Measurements from ENCODE around the gene RBM20. TPM values are rescaled to one million over a fixed set of nuclear protein-coding genes. Genes with fewer than 3 reads are reported as not detected.

The RBM20 gene
- polyA plus RNA-seq, 1 donor: 13.5 TPM

DNA sequence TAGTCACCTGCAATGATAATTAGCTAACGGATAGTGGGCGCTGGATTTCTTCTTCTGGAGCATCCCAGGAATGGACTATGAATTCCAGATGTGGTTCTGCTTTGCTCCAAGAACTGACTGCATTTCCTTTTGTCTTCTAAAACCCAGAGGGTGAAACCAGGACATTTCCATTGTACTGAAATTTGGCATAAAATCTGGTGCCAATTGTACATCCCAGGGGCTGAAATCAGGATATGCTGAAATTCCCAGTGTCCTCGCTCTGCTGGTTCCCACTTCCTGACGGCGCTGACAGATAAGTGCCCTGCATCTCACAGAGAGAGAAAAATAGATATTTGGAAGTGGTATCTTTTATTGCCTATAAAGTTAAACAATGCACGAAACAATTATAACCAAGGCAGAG lies 31.9 kb downstream of the RBM20 start:
- DNase-seq (ENCODE audit: low read depth): no peak

DNA sequence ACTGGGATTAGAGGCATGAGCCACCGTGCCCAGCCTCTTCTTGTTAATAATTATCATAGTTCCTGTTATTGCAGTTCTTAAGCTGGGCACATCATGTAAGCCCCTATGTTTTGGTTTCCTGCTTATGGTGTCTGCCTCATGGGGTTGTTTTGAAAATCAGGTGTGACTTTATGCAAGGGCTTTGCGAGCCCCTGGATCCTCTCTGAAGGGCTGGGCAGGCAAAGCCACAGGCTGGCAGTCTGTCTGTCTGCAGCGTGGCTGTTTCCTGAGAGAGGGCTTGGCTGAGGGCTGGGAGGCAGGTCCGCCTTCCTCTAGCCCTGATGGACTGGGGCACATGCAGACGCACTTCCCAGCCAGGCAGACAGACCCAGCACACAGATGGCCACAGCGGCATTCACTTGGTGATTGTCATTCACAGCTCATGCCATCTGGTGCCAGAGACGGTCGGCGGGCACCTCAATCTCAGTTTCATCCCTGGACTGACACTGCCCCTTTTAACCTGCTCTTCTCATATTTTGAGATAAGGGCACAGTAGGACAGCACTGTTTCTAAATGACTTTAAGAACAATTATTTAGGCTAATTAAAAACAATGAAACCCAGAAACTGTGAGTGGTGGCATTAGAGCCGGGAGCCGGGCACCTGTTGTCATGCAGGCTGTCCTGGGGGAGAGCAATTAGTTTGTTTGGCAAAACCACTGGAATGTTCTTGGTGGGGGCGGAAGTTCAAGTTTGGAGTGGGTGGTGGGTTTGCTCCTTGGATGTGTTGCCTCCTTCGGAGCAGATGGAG lies 35.5 kb downstream of the RBM20 start:
- no peak for DNase-seq (ENCODE audit: low read depth)

DNA sequence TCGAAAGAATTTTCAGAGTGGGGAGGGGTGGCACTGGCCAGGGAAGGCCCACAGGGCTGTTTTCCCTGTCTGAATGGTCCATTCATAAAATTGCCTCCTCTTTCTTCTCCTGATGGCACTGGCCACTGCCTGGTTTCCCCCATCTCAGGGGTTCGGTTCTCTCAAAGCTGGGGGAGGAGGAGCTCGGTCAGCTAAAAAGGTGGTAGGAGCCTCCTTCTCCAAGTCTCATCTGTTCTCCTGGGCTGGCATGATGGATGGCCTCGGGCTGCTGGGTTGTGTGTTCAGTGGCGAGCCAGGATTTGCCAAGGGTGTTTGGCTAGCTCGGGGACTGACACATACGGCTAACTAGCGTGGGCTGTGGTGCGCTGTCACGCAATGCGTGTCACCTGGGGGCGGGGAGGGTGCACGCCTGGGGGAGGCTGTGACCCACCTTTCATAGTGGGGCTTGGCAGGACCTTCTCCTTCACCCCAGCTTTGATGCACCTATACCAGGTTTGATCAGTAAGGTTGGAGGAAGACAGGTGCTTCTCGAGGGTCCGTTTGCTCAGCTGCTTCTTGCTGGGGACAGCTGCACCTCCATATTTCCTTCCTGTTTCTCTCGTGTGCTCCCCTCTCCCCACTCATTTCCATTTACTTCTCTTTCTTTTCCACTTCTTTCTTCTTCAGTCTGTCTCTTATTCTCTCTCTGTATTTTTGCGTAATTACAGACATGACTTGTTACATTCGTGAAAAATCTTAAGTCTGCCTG lies 36.3 kb downstream of the RBM20 start:
- no peak for DNase-seq (ENCODE audit: low read depth)

DNA sequence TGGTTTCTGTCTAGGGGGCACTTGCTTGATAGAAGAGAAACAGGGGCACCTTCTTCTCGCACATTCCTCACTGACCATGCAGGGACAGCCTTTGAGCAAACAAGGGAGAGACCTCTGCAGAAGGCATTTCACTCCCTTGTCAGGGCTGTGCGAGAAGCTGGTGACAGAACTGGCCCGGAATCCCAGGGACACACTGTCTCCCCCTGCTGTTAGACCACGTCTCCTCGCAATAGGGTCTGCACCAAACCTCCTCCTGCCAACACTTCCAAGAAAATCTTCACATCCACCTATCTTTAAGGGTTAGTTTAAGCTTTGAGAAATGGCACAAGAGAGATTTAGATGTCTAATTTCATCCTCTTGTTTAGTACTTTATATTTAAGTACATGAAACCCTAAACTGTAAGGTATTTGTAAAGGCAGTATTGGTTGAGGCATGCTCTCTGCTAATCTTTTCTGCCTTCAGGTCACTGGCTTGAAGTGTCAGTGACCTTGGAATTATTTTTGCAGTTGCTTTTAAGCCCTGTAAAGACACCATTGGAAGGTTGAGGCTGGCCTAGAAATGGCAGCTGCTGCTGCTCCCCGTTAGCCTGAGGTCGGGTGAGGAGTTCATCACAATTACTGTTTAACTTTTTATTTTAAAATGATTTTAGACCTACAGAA lies 37.0 kb downstream of the RBM20 start:
- no peak for DNase-seq (ENCODE audit: low read depth)

DNA sequence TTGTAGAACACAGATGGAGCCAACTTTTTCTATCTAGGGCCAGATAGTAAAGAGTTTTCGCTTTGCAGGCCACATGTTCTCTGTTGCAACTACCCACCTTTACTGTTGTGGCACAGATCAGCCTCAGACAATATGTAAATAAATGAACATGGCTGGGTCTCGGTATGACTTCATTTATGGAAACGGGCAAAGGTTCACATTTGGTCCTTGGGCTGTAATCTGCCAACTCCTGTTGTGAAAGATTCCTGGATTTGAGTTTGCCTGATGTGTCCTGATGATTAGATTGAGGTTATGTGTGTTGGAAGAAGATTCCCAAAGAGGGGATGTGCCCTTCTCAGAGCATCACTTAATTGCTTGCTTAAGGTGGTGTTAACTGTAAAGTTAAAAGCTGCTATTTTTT lies 38.2 kb downstream of the RBM20 start:
- DNase-seq (ENCODE audit: low read depth): no peak

DNA sequence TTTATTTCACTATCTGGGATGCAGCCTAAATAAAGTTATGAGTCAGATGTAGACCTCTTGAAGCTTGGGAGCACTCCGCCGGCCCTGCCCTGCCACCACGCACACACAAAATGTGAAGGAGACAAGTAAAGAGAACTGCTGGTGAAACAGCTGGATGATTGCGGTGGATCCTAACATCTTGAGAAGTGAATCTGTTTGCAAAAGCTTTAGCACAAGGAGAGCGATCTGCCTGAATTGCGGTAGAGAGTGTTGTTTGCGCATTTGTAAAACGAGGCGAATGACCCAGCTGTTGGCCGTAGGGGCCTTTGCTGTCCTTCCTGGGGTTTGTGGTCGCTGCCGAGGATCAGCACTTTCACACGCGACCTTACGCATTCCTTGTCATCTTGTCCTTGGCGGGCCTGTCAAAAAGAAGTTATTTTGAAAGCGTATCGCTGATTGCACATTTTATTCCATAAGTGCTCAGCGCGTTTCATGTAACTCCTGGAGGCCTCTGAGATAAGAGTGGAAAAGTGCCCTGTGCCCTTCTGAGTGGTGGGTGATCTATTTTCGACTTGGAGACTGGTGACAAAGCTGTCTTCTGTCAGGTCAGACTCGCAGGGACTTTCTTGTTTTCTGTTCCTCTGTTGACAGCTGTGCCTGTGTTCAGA lies 40.8 kb downstream of the RBM20 start:
- no peak for DNase-seq (ENCODE audit: low read depth)

DNA sequence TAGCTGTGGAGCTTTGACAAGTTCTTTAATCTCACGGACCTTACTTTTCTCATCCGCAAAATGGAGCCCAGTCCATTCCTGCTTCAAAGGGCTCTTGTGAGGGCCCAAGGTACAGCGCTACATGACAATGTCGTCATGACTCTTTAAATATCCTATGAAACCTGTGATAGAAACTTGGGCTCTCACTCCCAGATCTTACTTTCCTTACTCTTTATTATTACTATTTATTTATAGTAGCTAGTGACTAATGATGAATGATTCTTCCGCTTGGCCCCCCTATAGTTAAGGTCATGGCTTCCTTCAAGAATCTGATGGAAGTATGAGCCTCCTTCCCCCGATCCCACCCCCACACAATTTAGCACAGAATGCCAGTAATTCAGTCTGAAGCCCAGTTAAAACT lies 41.9 kb downstream of the RBM20 start:
- no peak for DNase-seq (ENCODE audit: low read depth)

DNA sequence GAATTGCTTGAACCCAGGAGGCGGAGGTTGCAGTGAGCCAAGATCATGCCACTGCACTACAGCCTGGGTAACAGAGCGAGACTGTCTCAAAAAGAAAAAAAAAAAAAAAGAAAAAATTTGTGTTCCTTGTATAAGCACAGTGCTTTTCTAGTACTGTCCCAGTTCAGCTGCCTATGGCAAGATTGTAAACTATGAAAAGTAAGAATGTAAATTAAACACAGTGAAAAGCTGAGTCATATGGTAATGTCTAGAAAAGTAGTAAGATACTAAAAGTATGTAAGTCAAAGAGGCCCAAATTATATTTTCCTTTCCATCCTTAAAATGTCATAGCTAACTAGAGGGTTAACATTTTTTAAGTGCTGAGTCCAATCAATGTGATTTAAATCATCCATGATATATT lies 42.8 kb downstream of the RBM20 start:
- no peak for DNase-seq (ENCODE audit: low read depth)

DNA sequence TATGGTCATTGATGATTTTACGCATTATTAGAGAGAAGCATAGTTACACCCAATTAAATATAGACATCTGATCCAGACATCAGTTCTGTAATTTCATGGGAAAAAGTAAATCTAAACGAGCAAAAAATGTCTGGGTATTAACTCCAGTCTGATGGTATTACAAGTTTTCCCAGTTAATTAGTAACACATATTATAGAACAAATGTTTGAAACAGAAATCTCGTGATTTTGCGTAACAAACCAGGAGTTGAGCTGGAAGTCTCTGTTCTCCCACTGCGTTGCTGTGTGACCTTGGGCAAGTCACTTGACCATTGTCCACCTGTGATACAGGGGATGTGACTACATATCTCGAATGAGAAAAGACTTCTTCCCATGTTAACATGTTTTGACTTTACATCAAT lies 43.3 kb downstream of the RBM20 start:
- no peak for DNase-seq (ENCODE audit: low read depth)

DNA sequence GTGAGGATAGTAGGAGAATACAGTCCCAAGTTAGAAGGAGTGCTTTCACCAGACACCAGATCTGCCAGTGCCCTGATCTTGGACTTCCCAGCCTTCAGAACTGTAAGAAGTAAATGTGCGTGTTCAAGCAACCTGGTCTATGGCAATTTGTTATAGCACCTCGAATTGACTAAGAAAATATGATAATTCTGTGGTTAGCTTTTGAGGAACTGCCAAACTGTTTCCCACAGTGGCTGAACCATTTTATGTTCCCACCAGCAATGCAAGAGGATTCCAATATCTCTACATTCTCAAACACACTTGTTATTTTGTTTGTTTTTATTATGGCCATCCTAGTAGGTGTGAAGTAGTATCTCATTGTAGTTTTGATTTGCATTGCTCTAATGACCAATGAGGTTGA lies 47.0 kb downstream of the RBM20 start:
- DNase-seq (ENCODE audit: low read depth): no peak

DNA sequence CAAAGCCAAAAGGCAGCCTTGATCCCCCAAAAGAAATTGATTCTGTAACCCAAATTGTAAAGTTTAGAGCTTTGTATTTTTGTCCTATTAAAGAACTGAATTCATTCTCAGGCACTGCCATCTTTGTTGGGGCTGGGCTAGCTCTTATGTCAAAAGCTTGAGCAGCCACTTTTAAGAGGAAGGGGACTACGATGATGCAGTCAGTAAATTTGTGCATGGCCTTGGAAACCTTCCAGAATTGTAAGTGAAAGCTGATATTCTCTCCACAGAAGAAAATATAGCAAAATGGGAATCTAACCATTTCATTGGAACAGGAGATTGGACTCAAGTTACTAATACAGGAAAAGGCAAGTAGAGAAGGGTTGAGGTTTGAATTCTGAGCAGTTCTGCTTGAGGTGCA lies 50.1 kb downstream of the RBM20 start:
- no peak for DNase-seq (ENCODE audit: low read depth)

DNA sequence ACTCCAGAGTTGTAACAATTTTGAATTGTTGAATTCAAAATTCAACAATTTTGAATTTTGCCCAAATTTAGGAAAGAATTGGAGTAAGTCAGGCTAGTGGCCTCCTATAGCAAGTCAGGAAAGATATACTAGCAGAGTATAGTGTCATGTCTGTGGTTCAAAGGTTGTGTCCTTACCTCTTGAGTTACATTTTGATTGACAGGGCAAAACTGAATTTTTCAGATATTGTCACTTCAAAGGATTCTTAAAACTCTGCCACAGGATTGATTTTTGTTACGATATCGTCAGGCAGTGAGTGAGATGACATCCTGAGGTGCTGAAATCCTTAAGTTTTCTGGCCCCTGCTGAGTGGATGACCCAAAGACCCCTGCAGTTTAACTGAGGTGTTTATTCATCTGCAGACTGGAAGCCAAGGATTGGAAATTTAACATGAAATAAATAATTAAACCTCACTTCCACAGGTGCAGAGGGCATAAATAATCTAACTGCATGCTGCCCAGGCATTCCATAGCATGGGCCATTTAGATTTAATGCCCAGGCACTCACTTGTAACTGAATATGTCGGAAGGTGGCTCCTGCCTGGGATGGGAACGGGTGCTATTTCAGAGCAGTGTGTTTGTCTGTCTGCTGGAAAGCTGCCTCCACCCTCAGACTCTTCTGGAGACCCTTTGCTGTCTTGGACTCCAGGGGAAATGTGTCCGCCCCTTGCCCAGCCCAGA lies 50.8 kb downstream of the RBM20 start:
- DNase-seq (ENCODE audit: low read depth): no peak

DNA sequence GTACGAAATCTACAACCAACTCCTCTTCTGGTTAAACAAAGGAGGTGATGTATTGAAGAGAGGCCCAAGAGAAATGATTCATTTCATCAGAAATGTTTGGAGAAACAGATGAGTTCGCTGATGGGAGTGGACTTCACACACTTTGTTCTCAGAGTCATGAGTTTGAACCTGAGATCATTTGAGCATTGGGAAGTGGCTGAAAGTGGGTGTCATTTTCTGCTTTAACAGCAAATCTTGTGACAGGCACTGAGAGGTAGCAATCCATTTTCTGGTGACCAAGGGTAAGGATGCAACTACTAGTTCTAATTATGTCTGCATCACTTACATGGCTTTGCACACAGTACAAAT lies 51.4 kb downstream of the RBM20 start:
- no peak for DNase-seq (ENCODE audit: low read depth)

DNA sequence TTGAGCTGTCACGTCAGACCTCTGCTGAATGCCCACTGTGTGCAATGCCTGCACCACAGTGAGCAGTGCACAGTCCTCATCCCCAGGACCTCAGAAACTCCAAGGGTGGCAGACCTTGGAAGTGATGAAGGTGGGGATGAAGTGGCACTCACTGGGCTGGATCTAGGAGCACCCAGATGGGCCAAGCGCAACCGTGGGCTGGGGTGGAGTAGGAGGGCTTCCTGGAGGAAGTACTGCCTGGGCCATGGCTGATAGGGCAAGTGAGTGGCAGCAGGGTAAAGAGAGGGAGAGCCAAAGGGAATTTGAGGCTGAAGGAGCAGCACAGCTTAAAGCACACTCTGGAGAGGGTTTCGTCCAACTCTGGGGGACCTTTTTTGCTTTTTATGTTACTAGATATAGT lies 52.3 kb downstream of the RBM20 start:
- DNase-seq (ENCODE audit: low read depth): no peak

DNA sequence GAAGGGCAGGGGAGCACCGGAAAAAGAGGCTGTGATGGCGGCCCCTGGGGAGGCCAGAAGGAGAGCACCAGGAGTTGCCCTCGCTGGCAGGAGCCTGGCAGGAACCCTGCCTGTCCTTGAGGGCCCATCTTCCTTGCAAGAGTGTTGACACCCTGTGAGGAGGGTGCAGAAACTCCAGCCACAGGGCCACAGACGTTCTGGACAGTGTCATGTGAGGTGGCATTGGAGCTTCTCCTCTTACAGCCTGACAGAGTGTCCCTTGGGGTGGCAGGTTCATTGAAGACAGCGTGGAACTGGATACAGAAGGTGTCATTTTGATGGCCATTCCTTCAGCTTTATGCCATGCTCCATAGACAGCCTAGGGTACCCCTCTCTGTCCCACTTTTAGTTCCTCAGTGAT lies 54.2 kb downstream of the RBM20 start:
- no peak for DNase-seq (ENCODE audit: low read depth)

DNA sequence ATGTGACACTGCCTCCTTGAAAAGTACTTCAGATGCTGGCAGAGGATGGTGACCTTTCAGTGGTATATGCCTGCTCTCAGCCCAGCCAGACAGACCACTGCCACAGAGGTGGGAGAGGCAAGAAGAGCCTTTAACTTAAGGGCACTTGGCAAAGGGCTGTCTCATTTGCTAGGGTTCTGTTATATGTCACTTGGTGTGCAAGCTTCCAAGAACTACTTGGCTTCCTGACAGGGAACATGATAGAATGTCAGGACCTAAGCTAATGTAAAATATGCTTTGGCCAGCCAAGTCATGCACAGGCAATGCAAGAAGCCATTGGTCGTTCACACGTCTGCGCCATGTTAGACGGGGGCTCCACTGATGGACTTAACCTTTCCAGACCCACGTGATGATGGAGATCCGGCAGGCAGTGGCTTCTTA lies 54.7 kb downstream of the RBM20 start:
- DNase-seq (ENCODE audit: low read depth): no peak

DNA sequence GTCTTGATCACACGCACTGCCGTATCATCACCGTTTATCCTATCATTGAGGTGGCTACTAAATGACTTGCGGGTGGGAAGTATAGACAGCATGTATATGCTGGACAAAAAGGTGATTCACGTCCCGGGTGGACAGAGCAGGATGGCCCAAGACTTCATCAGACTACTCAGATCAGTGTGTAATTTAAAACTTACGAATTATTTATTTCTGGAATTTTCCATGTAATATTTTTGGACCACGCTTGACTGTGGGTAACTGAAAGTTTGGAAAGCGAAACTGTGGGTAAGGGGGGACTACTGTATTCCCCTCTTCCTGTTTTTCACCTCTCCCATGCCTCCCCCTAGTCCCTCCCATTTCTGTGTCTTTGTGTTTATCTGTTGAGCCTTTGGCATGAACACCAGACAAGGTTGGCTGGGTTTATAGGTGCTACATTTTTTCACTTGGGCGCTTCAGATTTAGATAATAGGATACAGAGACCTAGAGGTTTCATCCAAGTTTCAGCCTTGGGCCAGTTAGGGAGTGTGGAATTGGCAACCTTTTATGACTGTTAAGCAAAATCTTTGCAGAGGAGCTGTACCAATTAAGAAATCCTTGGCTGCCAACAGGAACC lies 55.8 kb downstream of the RBM20 start:
- DNase-seq (ENCODE audit: low read depth): no peak

DNA sequence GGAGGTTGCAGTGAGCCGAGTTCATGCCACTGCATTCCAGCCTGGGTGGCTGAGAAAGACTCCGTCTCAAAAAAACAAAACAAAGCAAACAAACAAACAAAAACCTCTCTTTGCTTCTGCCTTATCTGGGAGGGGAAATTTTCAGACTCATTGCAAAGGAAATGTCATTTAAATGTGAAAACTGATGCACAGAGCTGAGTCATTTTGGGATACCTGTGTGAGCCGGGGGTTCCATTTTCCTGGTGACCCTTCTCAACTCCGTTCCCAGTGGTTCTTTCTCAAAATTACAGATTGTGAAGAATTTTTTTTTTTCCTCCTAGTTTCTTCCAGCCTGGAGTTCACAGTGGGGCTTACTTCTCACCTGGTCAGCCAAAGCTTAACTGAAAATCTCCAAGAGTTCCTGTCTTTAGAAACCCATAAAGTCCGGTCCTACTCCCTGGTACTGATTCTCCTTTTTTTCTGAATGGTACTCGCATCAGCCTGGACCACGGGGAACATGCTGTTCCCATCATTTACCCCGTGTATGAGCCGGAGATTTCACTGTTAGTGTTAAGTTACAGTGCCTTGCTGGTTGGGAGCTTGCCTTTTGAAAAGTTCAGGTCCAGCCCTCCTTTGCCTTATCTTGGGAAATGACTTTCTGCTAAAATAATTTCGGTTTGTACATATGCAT lies 56.9 kb downstream of the RBM20 start:
- no peak for DNase-seq (ENCODE audit: low read depth)

DNA sequence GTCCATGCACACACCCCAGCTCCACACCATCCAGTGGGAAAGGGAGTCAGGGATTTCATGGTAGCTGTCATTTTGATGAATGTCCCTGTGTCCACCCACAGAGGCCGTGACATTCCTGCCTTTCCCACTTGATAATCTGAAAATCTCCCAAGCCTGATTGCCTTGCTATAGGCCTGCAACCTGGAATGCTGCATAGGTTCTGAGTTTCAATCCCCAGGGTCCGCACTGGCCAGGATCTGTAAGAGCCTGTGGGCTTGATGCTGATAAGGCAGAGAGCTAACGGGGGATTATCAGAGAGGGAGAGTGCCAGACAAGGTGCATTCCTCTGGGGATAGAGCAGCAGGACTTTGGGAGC lies 57.5 kb downstream of the RBM20 start:
- DNase-seq (ENCODE audit: low read depth): no peak

DNA sequence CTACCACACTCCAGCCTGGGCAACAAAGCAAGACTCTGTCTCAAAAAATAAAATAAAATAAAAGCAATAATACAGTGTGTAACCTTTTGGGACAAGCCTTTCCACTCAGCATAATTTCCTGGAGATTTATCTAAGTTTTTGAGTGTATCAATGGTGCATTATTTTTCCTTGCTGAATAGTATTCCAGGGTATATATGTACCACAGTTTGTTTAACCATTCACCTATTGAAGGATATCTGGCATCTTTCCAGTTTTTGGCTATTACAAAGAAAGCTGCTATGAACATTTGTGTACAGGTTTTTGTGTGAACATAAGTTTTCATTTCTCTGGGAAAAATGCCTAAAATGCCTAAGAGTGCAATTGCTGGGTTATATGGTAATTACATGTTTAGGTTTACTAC lies 59.9 kb downstream of the RBM20 start:
- no peak for DNase-seq (ENCODE audit: low read depth)

DNA sequence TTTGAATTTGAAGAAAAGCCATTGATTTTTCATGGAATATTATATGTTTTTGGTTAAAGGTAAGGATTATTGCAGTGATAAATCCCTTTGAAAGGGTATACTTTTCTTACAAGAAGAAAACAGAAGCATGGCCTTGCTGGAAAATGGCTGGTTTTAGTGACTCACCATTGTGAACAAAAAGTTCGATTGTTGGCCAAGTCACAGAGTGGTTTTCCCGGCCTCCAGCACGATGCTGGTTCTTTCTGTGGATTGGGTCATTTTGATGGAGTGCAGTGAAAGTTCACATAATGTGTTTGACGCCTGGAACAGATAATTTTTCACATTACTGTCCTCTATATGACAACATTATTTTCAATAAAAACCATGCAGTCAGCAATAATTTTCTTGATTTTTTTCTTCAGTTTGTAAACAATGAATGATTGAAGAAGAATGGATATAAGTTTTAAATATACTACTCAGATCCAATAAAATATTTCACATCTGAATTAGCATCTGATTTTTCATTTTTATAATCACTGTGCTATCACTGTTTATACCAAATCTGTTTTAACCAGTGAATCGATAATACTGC lies 60.9 kb downstream of the RBM20 start:
- DNase-seq (ENCODE audit: low read depth): no peak
